ENCODE results near the gene ADGRG1.

Gene ADGRG1

DNA sequence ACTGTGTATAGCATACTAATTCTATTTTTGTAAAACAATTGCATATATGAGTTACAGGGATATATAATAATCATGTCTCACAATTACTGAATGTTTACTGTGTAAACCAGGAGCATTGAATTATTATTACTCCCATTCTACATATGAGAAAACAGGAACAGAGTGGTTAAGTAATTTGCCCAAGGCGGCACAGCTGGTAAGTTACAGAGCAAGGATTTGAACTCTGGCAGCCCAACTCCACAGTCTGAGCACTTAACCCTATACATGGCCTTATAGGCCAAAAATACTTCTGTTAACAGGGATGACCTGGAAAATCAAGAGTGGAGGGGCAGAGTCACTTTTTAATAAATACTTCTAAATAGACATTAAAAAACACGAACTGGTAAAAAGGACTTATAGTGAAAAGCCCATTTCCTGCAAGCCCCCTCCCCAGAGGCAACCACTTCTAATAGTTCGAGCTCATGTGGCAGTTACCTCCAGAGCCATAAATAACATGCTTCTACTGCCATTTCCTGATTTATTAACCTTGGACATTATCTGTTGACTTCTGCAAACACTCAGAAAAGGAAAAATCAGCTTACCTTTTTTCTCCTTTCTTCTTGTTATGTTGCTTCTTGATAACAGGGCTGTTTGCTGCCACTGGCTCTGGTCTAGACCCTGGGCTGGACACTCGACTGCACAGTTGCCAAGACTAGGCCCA lies 22.1 kb upstream of the ADGRG1 start:
- no peak for DNase-seq (ENCODE audit: low read depth)
- no peak overlapping the region for H3K4me3 ChIP-seq (ENCODE audit: low read length)
- TF ChIP-seq, protein P1, sequence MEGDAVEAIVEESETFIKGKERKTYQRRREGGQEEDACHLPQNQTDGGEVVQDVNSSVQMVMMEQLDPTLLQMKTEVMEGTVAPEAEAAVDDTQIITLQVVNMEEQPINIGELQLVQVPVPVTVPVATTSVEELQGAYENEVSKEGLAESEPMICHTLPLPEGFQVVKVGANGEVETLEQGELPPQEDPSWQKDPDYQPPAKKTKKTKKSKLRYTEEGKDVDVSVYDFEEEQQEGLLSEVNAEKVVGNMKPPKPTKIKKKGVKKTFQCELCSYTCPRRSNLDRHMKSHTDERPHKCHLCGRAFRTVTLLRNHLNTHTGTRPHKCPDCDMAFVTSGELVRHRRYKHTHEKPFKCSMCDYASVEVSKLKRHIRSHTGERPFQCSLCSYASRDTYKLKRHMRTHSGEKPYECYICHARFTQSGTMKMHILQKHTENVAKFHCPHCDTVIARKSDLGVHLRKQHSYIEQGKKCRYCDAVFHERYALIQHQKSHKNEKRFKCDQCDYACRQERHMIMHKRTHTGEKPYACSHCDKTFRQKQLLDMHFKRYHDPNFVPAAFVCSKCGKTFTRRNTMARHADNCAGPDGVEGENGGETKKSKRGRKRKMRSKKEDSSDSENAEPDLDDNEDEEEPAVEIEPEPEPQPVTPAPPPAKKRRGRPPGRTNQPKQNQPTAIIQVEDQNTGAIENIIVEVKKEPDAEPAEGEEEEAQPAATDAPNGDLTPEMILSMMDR (conservative IDR thresholded peaks at IDR 0.05; ENCODE audit: low read length) = no peak

DNA sequence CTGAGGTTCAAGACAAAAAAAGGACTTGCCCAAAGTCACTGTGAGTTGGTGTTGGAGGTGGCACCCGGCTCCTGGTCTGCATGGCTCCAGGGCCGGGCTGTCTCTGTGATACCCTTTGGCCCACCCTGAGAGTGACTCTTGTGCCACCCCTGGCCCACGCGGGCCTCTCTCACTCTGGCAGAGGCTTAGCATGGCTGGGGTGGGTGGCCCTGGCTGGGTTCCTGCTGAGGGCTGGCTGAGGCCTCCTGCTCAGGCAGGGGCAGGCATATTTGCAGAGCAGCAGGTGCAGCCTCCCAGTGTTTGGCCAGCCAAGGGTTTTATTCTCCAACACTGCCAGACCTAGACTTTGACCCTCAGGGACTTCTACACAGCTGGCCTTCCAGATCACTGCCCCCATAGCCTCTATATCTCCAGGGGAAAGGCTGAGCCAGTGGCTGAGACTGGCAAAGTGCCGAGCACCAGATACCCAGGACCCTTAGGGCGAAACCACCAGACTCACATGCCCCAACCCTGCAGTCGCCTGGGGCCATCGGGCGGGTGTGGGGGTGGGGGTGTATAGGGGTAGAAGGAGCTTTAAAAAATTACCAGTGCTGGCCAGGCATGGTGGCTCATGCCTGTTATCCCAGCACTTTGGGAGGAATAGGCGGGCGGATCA lies 21.5 kb upstream of the ADGRG1 start:
- TF ChIP-seq, protein P1 (conservative IDR thresholded peaks at IDR 0.05; ENCODE audit: low read length) = no peak
- H3K4me3 ChIP-seq (ENCODE audit: low read length) = no peak overlapping the region

DNA sequence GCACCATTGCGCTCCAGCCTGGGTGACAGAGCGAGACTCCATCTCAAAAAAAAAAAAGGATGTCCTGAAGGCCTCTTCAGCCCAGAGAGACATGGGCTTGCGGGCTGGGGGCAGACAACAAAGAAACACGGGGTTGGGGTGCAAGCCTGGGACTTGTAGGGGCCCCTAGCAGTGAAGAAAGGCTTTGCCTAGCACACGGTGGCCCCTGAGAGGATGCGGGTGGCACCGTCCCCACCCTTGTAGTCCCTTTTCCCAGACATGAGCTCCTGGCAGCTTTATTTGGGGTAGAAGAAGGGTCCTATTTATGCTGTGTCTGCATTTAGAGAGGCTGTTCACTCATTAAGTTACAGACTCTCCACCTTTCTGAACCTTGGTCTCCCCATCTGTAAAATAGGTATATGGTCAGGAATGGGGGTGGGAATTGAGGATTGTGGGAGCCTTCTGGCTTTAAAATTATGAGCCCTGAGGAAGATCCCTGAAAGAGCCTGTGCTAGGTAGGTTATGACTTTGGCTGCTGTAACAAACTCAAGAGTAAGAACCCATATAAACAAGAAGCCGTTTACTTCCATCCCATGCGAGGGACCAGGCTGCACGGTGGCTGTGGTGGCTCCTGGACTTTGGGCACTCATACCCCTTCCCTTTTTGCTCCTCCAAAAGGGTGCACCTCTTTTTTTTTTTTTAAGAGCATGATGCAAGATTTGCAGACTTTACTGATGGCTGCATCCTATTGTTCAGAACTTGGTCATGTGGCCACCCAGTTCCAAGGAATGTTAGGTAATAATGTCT lies 20.6 kb upstream of the ADGRG1 start:
- DNase-seq (ENCODE audit: low read depth) = no peak
- no peak overlapping the region for H3K4me3 ChIP-seq (ENCODE audit: low read length)
- TF ChIP-seq, protein P1 (conservative IDR thresholded peaks at IDR 0.05; ENCODE audit: low read length) = no peak

More for the DNA sequence above, 21.5 kb upstream of the ADGRG1 start:
- DNase-seq (ENCODE audit: low read depth) = no peak

DNA sequence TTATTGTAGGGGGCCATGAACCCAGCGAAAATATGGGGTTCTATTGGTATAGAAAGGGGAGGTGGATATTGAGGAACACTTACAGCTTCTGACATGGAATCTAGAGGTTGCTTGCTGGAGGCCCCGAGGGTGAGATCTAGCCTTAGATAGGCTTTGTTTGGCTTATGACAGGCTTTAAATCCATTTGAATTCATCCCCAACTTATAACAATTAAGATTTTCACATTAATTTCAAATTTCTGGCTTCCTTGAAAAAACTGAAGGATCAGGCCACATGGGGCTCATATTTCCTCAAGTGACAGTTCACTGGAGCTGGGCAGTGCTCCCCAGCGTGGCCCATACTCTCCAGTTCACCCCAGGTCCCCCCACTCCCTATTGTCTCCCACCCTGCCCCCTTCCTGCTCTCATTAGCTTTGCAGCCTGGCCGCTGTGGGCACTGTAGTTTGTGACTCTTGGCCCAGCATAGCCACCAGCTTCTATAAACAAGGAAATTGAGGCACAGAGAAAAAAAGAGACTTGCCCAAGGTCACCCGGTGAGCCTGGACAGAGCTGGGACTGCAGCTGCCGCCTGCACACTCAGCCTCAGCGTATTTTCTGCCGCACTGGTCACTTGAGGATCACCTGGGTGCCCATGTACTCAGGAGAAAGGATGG lies 19.8 kb upstream of the ADGRG1 start:
- H3K4me3 ChIP-seq (ENCODE audit: low read length) = no peak overlapping the region
- no peak for DNase-seq (ENCODE audit: low read depth)
- TF ChIP-seq, protein P1 (conservative IDR thresholded peaks at IDR 0.05; ENCODE audit: low read length) = no peak

DNA sequence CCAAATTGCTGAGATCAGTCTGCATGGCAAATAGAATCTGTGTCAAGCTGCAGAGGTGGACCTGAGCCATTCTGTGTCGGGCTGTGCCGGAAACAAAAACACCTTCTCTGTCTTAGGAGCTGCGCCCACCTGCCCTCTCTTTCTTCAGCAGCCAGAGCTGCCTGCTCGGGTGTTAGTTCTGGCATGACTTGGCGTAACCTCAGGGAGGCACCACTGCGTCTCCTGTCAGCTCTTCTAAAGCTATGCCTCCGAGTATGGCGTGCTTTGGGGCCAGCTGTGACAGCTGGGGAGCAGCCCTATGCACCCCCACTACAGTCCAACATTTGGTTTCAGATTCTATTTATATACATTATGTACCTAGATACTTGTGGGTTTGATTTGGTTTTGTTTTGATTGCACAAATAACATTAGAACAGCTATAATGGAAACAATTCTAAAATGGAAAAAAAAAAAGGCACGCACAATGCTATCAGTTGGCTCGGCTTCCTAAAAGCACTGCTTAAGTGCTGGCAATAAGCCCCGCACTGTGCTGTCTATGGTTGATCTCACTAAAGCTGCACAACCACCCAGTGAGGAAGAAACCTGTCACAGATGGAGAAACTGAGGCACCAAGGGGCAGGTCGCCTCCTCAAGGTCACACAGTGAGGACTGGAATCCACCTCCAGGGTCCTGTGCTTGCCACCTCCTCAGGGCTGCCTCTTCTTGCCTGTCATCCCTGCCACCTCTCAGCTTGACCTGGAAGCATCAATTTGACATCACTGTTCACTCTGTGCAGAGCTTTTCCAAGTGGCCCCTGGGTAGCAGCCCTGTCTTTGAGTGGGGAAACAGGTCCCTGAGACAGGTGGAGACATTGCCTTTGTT lies 18.7 kb upstream of the ADGRG1 start:
- no peak overlapping the region for H3K4me3 ChIP-seq (ENCODE audit: low read length)
- TF ChIP-seq, protein P1 (conservative IDR thresholded peaks at IDR 0.05; ENCODE audit: low read length) = no peak
- no peak for DNase-seq (ENCODE audit: low read depth)

DNA sequence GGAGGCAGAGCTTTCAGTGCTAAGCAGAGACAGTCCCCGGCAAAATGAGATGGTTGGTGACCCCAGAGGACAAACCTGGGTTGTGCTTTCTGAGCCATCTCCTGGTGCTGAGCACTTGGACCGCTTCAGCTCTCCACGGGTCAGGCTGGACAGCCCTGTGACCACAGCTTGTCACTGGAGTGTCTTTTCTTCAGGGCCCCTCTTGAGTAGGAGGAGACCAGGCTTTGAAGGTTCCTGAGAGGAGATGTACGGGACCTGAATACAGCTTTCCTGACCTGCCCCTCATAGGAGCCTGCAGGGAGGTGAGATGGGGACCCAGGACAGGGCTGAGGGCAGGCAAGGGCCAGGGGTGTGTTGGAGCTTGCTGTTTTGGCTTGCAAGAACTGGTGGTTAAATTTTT lies 17.8 kb upstream of the ADGRG1 start:
- no peak overlapping the region for H3K4me3 ChIP-seq (ENCODE audit: low read length)
- TF ChIP-seq, protein P1 (conservative IDR thresholded peaks at IDR 0.05; ENCODE audit: low read length) = no peak
- no peak for DNase-seq (ENCODE audit: low read depth)

Measured in AG10803 (cell line).